Breast epithelium (tissue), 4 donors: ENCODE data around the gene JPH2. TPM values are rescaled to one million over a fixed set of nuclear protein-coding genes. Genes with fewer than 3 reads are reported as not detected.

Experiments
- DNase-seq, 2 donors: peaks; one replicate each; pipeline ENCODE4 v3.0.0-alpha.2; 2019; ENCODE audit warnings: low spot score in 2 of 2
- H3K27ac ChIP-seq, 2 donors: fragments of 200-600 bp; sonication (generic) in 1 of 2; one replicate each; pipeline ENCODE4 v1.5.1; 2016 to 2019; ENCODE audit warnings: mild to moderate bottlenecking in 1 of 2
- H3K27me3 ChIP-seq, 2 donors: fragments of 200-600 bp; sonication (generic) in 1 of 2; one replicate each; pipeline versions ENCODE4 v1.5.1 to v1.6.0; 2017 to 2019; ENCODE audit warnings: control low read depth in 1 of 2, mild to moderate bottlenecking in 1 of 2
- H3K36me3 ChIP-seq: fragments of 200-600 bp; one replicate; pipeline ENCODE4 v1.5.1; 2019
- H3K4me1 ChIP-seq, 2 donors: fragments of 200-600 bp; sonication (generic); one replicate each; pipeline ENCODE4 v1.5.1; 2016 to 2019; ENCODE audit warnings: control low read depth in 1 of 2
- H3K4me3 ChIP-seq, 3 donors: fragments of 200-600 bp; sonication (generic); 1 replicate in 2 of 3; 2 replicates in 1 of 3; pipeline ENCODE4 v1.5.1; 2016 to 2019; ENCODE audit warnings: mild to moderate bottlenecking in 3 of 3, moderate library complexity in 2 of 3
- H3K9me3 ChIP-seq, 2 donors: fragments of 200-600 bp; sonication (generic) in 1 of 2; one replicate each; pipeline ENCODE4 v1.5.1; 2016 to 2019; ENCODE audit warnings: control low read depth in 1 of 2
- POLR2A ChIP-seq: fragments of 450-650 bp; IDR thresholded peaks from one replicate; pipeline ENCODE4 v1.6.1; 2016; ENCODE audit warnings: antibody characterized with exemption, mild to moderate bottlenecking, moderate library complexity
- POLR2AphosphoS5 ChIP-seq, 3 donors: sonication (generic); formaldehyde crosslinking; IDR thresholded peaks; one replicate each; pipeline ENCODE4 v1.6.1; 2017; ENCODE audit warnings: antibody characterized with exemption in 3 of 3
- intact Hi-C: fragments of 100-400 bp; cut with DNase I; formaldehyde crosslinking; loops from one replicate; pipeline ENCODE4 v1.15.1; 2023; ENCODE audit warnings: low total_unique reads
- total RNA-seq, 3 donors: library from RNA; depleted of rRNA; stranded (reverse); fragments of >200 nt; gene quantifications; one replicate each; pipeline ENCODE4 v1.1.0, GENCODE V29; 2016
- TF ChIP-seq, protein P1 (sequence below), 3 donors: fragments of 450-650 bp; IDR thresholded peaks; one replicate each; pipeline ENCODE4 v1.5.1; 2016 to 2017; ENCODE audit warnings: antibody characterized with exemption in 3 of 3, mild to moderate bottlenecking in 3 of 3, moderate library complexity in 3 of 3

JPH2 gene
- total RNA-seq, 3 donors from 2014 or later, result 9.3 to 16.4 (median 16.2) TPM

- Histone ChIP-seq H3K9me3 (no peaks in the 10 kb centered on the region), H3K36me3 (no peaks in the 10 kb centered on the region), H3K27me3 (no peaks in the 10 kb centered on the region), H3K4me1 (no peaks in the 10 kb centered on the region), H3K4me3 (no peak overlapping the region), H3K27ac (no peak overlapping the region)
- intact Hi-C loops, result loop anchor here (5.0 kb wide), 1 partner anchor 94 kb away; the partner anchor contains the start of gene FITM2
- DNase-seq, result no peak
- TF ChIP-seq POLR2A, result no peak
- no peak for TF ChIP-seq POLR2AphosphoS5 (IDR thresholded peaks at IDR 0.05)
- TF ChIP-seq, protein P1, sequence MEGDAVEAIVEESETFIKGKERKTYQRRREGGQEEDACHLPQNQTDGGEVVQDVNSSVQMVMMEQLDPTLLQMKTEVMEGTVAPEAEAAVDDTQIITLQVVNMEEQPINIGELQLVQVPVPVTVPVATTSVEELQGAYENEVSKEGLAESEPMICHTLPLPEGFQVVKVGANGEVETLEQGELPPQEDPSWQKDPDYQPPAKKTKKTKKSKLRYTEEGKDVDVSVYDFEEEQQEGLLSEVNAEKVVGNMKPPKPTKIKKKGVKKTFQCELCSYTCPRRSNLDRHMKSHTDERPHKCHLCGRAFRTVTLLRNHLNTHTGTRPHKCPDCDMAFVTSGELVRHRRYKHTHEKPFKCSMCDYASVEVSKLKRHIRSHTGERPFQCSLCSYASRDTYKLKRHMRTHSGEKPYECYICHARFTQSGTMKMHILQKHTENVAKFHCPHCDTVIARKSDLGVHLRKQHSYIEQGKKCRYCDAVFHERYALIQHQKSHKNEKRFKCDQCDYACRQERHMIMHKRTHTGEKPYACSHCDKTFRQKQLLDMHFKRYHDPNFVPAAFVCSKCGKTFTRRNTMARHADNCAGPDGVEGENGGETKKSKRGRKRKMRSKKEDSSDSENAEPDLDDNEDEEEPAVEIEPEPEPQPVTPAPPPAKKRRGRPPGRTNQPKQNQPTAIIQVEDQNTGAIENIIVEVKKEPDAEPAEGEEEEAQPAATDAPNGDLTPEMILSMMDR (IDR thresholded peaks at IDR 0.05), result no peak
Measured at GRCh38 chr20:44218446-44218845, 31.5 kb upstream of the JPH2 start.

DNA sequence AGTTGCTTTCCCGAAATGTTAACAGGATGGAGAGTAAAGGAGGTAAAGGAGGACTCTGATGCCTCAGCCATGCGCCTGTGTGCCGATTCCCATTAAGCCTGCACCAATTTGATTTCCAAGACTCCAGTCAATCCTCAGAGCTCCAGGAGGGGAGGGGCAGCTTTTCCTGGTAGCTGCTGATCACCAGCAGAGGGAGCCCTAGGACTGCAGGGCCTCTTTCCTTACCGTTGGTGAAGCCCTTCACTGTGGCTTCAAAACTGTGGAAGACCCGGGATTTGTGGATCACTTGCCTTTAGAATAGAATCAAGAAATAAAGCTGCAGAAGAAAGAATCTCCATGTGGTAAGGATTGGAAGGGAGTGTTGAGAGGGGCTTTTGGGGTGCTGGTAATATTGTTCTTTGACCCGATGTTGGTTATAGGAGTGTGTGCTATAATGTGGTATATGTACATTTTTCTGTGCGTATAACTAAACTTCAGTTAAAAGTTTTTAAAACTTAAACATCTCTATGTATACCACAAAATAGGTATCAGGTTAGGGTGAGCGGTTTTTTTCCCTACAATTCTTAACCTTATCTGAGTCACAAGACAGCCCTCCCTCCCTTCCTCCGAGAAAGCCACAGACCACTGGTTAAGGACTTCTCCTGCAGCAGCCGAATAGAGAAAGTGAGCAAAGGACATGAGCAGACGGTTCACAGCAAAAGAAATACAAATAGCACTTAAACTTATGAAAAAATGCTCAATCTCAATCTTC, 30.5 kb upstream of the JPH2 start:
- no peak for TF ChIP-seq POLR2AphosphoS5 (IDR thresholded peaks at IDR 0.05)
- TF ChIP-seq, protein P1 (IDR thresholded peaks at IDR 0.05), result peak; percentile 35 to 79 (median 74)
- no peak for TF ChIP-seq POLR2A
- H3K4me1 ChIP-seq, result no peaks in the 10 kb centered on the region
- peak; percentile 51 to 58 for DNase-seq
- no peaks in the 10 kb centered on the region for H3K9me3 ChIP-seq
- H3K36me3 ChIP-seq, result no peaks in the 10 kb centered on the region
- H3K27ac ChIP-seq, result no peak overlapping the region
- intact Hi-C loops, result loop anchor here (5.0 kb wide), 1 partner anchor 95 kb away; the partner anchor contains the start of gene FITM2
- no peak overlapping the region for H3K4me3 ChIP-seq
- no peaks in the 10 kb centered on the region for H3K27me3 ChIP-seq

DNA sequence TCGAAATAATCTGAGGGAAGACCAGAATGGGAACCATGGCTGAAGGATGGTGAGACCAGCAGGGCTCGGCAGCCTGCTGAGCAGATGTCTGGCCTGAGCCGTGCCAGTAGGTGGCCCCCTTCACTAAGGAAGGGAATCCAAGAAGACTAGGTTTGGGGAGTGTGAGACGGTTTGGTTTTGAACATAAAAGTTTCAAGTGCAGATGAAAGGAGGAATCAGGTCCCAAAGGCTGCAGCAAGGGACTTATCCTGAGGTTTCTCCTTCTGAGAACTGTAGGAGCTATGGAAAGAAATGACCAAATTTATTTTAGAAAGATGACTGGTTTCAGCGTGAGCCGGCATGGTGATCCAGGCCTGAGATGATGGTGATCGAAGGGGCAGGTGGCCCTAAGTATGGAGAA, 28.1 kb upstream of the JPH2 start:
- Histone ChIP-seq H3K4me3 (no peak overlapping the region), H3K27ac (no peak overlapping the region), H3K9me3 (no peaks in the 10 kb centered on the region), H3K4me1 (peaks cover 5% of the 10 kb centered on the region in 2 donors), H3K36me3 (no peaks in the 10 kb centered on the region), H3K27me3 (no peaks in the 10 kb centered on the region)
- TF ChIP-seq POLR2A, result no peak
- TF ChIP-seq, protein P1 (IDR thresholded peaks at IDR 0.05), result peak; percentile 32 to 72 (median 72)
- intact Hi-C loops, result loop anchor here (5.0 kb wide), 1 partner anchor 97 kb away; the partner anchor contains the start of gene FITM2
- DNase-seq, result peak; percentile 51 to 69

DNA sequence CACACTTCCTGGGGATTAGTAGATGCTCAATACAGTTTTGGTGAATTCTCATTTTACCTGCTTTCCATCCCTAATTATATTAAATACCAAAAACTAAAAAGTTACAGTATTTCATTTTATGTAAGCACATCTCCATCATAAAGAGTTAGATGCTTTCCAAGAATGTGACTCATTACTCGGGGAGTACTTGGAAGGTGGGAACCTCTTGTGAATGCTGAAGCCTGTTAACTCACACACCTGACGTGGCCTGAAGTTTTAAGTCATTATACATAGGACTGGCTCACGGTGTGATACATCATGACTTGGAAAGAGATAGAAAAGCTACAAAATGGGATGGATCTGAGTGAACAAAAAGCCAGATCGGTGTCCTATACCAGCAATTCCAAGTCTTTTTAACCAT, 25.8 kb upstream of the JPH2 start:
- H3K4me3 ChIP-seq, result no peak overlapping the region
- H3K27me3 ChIP-seq, result no peaks in the 10 kb centered on the region
- peaks cover 5% of the 10 kb centered on the region in 2 donors for H3K4me1 ChIP-seq
- no peak overlapping the region for H3K27ac ChIP-seq
- H3K36me3 ChIP-seq, result no peaks in the 10 kb centered on the region
- DNase-seq, result no peak
- no peaks in the 10 kb centered on the region for H3K9me3 ChIP-seq
- TF ChIP-seq, protein P1 (IDR thresholded peaks at IDR 0.05), result no peak
- TF ChIP-seq POLR2A, result no peak
- no peak for TF ChIP-seq POLR2AphosphoS5 (IDR thresholded peaks at IDR 0.05)
- intact Hi-C loops, result loop anchor here (5.0 kb wide), 1 partner anchor 675 kb away; the partner anchor contains the start of gene YWHAB
